GM12864 (cell line): ENCODE measurements around the gene HDGFL1.

ENCODE experiments used
- DNase-seq: peaks from one replicate; pipeline ENCODE4 v3.0.0-alpha.2; 2011; ENCODE audit warnings: low read depth
- H3K4me3 ChIP-seq: 2 replicates; pipeline ENCODE4 v1.5.1; 2011; ENCODE audit warnings: mild to moderate bottlenecking, low read depth, low read length, control low read depth
- CTCF ChIP-seq: IDR thresholded peaks from 2 replicates; pipeline ENCODE4 v1.5.1; 2011; ENCODE audit warnings: low read depth, mild to moderate bottlenecking, moderate library complexity, low read length, control low read depth, inconsistent platforms; ENCODE audit errors: missing control alignments

Gene HDGFL1

GRCh38 chr6:22569281-22570184, at the start of gene HDGFL1:
Gene HDGFL1 (plus strand): TSS chr6:22569566. CDS start chr6:22569576, 10 bp downstream.
- DNase-seq: no peak

GRCh38 chr6:22521035-22521434, 48.3 kb upstream of the HDGFL1 start:
- no peak overlapping the region for H3K4me3 ChIP-seq
- no peak for TF ChIP-seq CTCF
- no peak for DNase-seq

More at GRCh38 chr6:22569281-22570184, at the start of gene HDGFL1:
- H3K4me3 ChIP-seq: no peak within 1 kb of the TSS
- TF ChIP-seq CTCF: no peak

GRCh38 chr6:22526736-22527135, 42.6 kb upstream of the HDGFL1 start:
- no peak for DNase-seq
- TF ChIP-seq CTCF: no peak
- no peak overlapping the region for H3K4me3 ChIP-seq

- H3K4me3 ChIP-seq: no peak overlapping the region
- no peak for DNase-seq
- TF ChIP-seq CTCF: no peak
Observed at GRCh38 chr6:22529866-22530265, 39.5 kb upstream of the HDGFL1 start.

- DNase-seq: no peak
- no peak for TF ChIP-seq CTCF
Observed at GRCh38 chr6:22530506-22530905, 38.9 kb upstream of the HDGFL1 start.

GRCh38 chr6:22536122-22536521, 33.2 kb upstream of the HDGFL1 start:
- H3K4me3 ChIP-seq: no peak overlapping the region
- DNase-seq: no peak
- TF ChIP-seq CTCF: no peak

More at GRCh38 chr6:22530506-22530905, 38.9 kb upstream of the HDGFL1 start:
- H3K4me3 ChIP-seq: no peak overlapping the region
